ENCODE measurements around the gene UBE3C. TPM values are rescaled to one million over a fixed set of nuclear protein-coding genes. Genes with fewer than 3 reads are reported as not detected.

Gene UBE3C
- polyA plus RNA-seq, 1 donor from 2014 or later, result 39.0 TPM

DNA sequence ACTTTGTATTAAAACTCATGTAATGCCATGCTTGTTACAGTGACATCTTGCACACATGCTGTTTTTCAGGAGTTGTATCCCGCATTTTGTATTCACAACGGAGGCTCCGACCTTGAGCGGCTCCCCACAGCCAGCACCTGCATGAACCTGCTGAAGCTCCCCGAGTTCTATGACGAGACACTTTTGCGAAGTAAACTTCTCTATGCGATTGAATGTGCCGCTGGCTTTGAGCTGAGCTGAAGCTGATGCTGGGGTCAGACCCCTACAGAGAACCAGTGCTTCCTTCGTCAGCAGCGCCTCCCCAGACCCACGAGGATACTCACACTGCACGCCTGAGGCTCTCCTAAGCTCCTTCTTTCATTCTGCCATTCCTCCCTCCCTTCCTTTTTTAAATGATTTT is 128.8 kb downstream of the UBE3C start:
- Histone ChIP-seq H3K9me2 (ENCODE audit: insufficient read depth, low read length) (no peaks in the 10 kb centered on the region), H3K27ac (ENCODE audit: low read length) (no peak overlapping the region), H4K20me1 (ENCODE audit: insufficient read depth) (no peaks in the 10 kb centered on the region), H3K36me3 (ENCODE audit: insufficient read depth, low read length) (peaks cover 4% of the 10 kb centered on the region), H2AFZ (ENCODE audit: low read depth, low read length) (no peak overlapping the region), H3K9me3 (ENCODE audit: low read length) (no peaks in the 10 kb centered on the region), H3K4me3 (ENCODE audit: low read length) (no peak overlapping the region), H3K4me2 (ENCODE audit: low read length) (no peak overlapping the region), H3K79me2 (replicated peaks; ENCODE audit: insufficient read depth, low read length) (no peaks in the 10 kb centered on the region), H3K27me3 (ENCODE audit: insufficient read depth, low read depth, low read length) (no peaks in the 10 kb centered on the region), H3K9ac (ENCODE audit: low read length) (no peak overlapping the region), H3F3A (ENCODE audit: insufficient read depth, low read length, poor library complexity, severe bottlenecking) (no peaks in the 10 kb centered on the region)
- TF ChIP-seq SMC3 (conservative IDR thresholded peaks at IDR 0.05; ENCODE audit: poor library complexity) (no peak), MXI1 (conservative IDR thresholded peaks at IDR 0.05; ENCODE audit: poor library complexity, severe bottlenecking) (no peak), RAD21 (conservative IDR thresholded peaks at IDR 0.05) (no peak), TAF1 (IDR thresholded peaks at IDR 0.05; ENCODE audit: low read depth) (no peak), EZH2 (IDR thresholded peaks at IDR 0.05; ENCODE audit: borderline replicate concordance, insufficient read depth, low read length, poor library complexity, severe bottlenecking) (no peak), EP300 (conservative IDR thresholded peaks at IDR 0.05; ENCODE audit: poor library complexity, severe bottlenecking) (no peak), POLR2AphosphoS5 (IDR thresholded peaks at IDR 0.05) (no peak)
- TF ChIP-seq, protein P1, sequence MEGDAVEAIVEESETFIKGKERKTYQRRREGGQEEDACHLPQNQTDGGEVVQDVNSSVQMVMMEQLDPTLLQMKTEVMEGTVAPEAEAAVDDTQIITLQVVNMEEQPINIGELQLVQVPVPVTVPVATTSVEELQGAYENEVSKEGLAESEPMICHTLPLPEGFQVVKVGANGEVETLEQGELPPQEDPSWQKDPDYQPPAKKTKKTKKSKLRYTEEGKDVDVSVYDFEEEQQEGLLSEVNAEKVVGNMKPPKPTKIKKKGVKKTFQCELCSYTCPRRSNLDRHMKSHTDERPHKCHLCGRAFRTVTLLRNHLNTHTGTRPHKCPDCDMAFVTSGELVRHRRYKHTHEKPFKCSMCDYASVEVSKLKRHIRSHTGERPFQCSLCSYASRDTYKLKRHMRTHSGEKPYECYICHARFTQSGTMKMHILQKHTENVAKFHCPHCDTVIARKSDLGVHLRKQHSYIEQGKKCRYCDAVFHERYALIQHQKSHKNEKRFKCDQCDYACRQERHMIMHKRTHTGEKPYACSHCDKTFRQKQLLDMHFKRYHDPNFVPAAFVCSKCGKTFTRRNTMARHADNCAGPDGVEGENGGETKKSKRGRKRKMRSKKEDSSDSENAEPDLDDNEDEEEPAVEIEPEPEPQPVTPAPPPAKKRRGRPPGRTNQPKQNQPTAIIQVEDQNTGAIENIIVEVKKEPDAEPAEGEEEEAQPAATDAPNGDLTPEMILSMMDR (IDR thresholded peaks at IDR 0.05; ENCODE audit: poor library complexity, severe bottlenecking), result no peak
- TF ChIP-seq, protein P2, sequence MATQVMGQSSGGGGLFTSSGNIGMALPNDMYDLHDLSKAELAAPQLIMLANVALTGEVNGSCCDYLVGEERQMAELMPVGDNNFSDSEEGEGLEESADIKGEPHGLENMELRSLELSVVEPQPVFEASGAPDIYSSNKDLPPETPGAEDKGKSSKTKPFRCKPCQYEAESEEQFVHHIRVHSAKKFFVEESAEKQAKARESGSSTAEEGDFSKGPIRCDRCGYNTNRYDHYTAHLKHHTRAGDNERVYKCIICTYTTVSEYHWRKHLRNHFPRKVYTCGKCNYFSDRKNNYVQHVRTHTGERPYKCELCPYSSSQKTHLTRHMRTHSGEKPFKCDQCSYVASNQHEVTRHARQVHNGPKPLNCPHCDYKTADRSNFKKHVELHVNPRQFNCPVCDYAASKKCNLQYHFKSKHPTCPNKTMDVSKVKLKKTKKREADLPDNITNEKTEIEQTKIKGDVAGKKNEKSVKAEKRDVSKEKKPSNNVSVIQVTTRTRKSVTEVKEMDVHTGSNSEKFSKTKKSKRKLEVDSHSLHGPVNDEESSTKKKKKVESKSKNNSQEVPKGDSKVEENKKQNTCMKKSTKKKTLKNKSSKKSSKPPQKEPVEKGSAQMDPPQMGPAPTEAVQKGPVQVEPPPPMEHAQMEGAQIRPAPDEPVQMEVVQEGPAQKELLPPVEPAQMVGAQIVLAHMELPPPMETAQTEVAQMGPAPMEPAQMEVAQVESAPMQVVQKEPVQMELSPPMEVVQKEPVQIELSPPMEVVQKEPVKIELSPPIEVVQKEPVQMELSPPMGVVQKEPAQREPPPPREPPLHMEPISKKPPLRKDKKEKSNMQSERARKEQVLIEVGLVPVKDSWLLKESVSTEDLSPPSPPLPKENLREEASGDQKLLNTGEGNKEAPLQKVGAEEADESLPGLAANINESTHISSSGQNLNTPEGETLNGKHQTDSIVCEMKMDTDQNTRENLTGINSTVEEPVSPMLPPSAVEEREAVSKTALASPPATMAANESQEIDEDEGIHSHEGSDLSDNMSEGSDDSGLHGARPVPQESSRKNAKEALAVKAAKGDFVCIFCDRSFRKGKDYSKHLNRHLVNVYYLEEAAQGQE (IDR thresholded peaks at IDR 0.05; ENCODE audit: borderline replicate concordance), result no peak

GRCh38 chr7:157267956-157268355 is 129.2 kb downstream of the UBE3C start:
- Histone ChIP-seq H4K20me1 (ENCODE audit: insufficient read depth) (no peaks in the 10 kb centered on the region), H3K36me3 (ENCODE audit: insufficient read depth, low read length) (peaks cover 4% of the 10 kb centered on the region)

More at GRCh38 chr7:157267956-157268355, 129.2 kb downstream of the UBE3C start:
- TF ChIP-seq EZH2 (IDR thresholded peaks at IDR 0.05; ENCODE audit: borderline replicate concordance, insufficient read depth, low read length, poor library complexity, severe bottlenecking) (no peak), RAD21 (conservative IDR thresholded peaks at IDR 0.05) (no peak), MXI1 (conservative IDR thresholded peaks at IDR 0.05; ENCODE audit: poor library complexity, severe bottlenecking) (no peak), EP300 (conservative IDR thresholded peaks at IDR 0.05; ENCODE audit: poor library complexity, severe bottlenecking) (no peak), TAF1 (IDR thresholded peaks at IDR 0.05; ENCODE audit: low read depth) (no peak), POLR2AphosphoS5 (IDR thresholded peaks at IDR 0.05) (no peak), SMC3 (conservative IDR thresholded peaks at IDR 0.05; ENCODE audit: poor library complexity) (no peak)
- TF ChIP-seq, protein P1 (IDR thresholded peaks at IDR 0.05; ENCODE audit: poor library complexity, severe bottlenecking), result no peak
- Histone ChIP-seq H3K9ac (ENCODE audit: low read length) (no peak overlapping the region), H3K4me3 (ENCODE audit: low read length) (no peak overlapping the region), H3K9me3 (ENCODE audit: low read length) (no peaks in the 10 kb centered on the region), H3F3A (ENCODE audit: insufficient read depth, low read length, poor library complexity, severe bottlenecking) (no peaks in the 10 kb centered on the region), H3K9me2 (ENCODE audit: insufficient read depth, low read length) (no peaks in the 10 kb centered on the region), H3K79me2 (replicated peaks; ENCODE audit: insufficient read depth, low read length) (no peaks in the 10 kb centered on the region), H2AFZ (ENCODE audit: low read depth, low read length) (no peak overlapping the region), H3K27me3 (ENCODE audit: insufficient read depth, low read depth, low read length) (no peaks in the 10 kb centered on the region), H3K4me2 (ENCODE audit: low read length) (no peak overlapping the region), H3K27ac (ENCODE audit: low read length) (no peak overlapping the region)

Data from neural cell (in vitro differentiated cells).